Body of pancreas (tissue), 4 donors: Measurements from ENCODE around the gene CDH4. TPM values are rescaled to one million over a fixed set of nuclear protein-coding genes. Genes with fewer than 3 reads are reported as not detected.

Source experiments
- ATAC-seq: fragments of 150-250 bp; one replicate; pipeline ENCODE4 v1.9.1; 2016
- DNase-seq, 4 donors: peaks; one replicate each; pipeline ENCODE4 v3.0.0-alpha.2; 2019
- H3K27ac ChIP-seq, 4 donors: fragments of 200-600 bp; sonication (generic); 1 replicate in 3 of 4; 2 replicates in 1 of 4; pipeline versions ENCODE4 v1.5.1 to v1.6.1; 2016 to 2019; ENCODE audit warnings: mild to moderate bottlenecking in 1 of 4, mixed read lengths in 1 of 4, moderate library complexity in 1 of 4
- H3K27me3 ChIP-seq, 2 donors: fragments of 200-600 bp; sonication (generic); one replicate each; pipeline ENCODE4 v1.6.0; 2016; ENCODE audit warnings: mild to moderate bottlenecking in 1 of 2
- H3K36me3 ChIP-seq, 2 donors: fragments of 200-600 bp; sonication (generic); replicated peaks in 1 of 2; 2 replicates each; pipeline ENCODE4 v1.5.1; 2016; ENCODE audit warnings: low read depth in 2 of 2; ENCODE audit not compliant: insufficient read depth in 1 of 2
- H3K4me1 ChIP-seq: fragments of 200-600 bp; sonication (generic); one replicate; pipeline ENCODE4 v1.6.0; 2016
- H3K4me3 ChIP-seq, 2 donors: fragments of 200-600 bp; sonication (generic); 1 replicate in 1 of 2; 2 replicates in 1 of 2; pipeline ENCODE4 v1.5.1; 2016 to 2019
- H3K9me3 ChIP-seq, 3 donors: fragments of 200-600 bp; sonication (generic); 1 replicate in 2 of 3; 2 replicates in 1 of 3; pipeline ENCODE4 v1.5.1; 2016
- POLR2A ChIP-seq, 3 donors: fragments of 450-650 bp; IDR thresholded peaks; one replicate each; pipeline ENCODE4 v1.6.1; 2016; ENCODE audit warnings: antibody characterized with exemption in 3 of 3, mild to moderate bottlenecking in 2 of 3
- WGBS, 2 donors: methylation state at CpG; one replicate each; pipeline ENCODE4 v1.1.5; 2017; 5-methylcytosine and 5-hydroxymethylcytosine counted together
- intact Hi-C: fragments of 100-400 bp; cut with DNase I; formaldehyde crosslinking; loops from one replicate; pipeline ENCODE4 v1.15.1; 2023
- total RNA-seq, 2 donors: library from RNA; depleted of rRNA; stranded (reverse); fragments of >200 nt; gene quantifications; one replicate each; pipeline ENCODE4 v1.1.0, GENCODE V29; 2016
- TF ChIP-seq, protein P1 (sequence below), 7 experiments: fragments of 450-650 bp in 4 of 7; fragments of 200-600 bp in 3 of 7; sonication (generic) in 3 of 7; IDR thresholded peaks; one replicate each; pipeline ENCODE4 v1.5.1; 2016 to 2019; ENCODE audit warnings: antibody characterized with exemption in 7 of 7

Gene CDH4
- total RNA-seq, 2 donors from 2014 or later = 0.33 to 0.52 TPM

GRCh38 chr20:61724376-61724775 is 472.3 kb downstream of the CDH4 start:
- ATAC-seq (no peak), DNase-seq (no peak)
- intact Hi-C loops = no loop called here
- no peaks in the 10 kb centered on the region for H3K36me3 ChIP-seq
- TF ChIP-seq, protein P1, sequence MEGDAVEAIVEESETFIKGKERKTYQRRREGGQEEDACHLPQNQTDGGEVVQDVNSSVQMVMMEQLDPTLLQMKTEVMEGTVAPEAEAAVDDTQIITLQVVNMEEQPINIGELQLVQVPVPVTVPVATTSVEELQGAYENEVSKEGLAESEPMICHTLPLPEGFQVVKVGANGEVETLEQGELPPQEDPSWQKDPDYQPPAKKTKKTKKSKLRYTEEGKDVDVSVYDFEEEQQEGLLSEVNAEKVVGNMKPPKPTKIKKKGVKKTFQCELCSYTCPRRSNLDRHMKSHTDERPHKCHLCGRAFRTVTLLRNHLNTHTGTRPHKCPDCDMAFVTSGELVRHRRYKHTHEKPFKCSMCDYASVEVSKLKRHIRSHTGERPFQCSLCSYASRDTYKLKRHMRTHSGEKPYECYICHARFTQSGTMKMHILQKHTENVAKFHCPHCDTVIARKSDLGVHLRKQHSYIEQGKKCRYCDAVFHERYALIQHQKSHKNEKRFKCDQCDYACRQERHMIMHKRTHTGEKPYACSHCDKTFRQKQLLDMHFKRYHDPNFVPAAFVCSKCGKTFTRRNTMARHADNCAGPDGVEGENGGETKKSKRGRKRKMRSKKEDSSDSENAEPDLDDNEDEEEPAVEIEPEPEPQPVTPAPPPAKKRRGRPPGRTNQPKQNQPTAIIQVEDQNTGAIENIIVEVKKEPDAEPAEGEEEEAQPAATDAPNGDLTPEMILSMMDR (IDR thresholded peaks at IDR 0.05) = no peak
- no peak for TF ChIP-seq POLR2A (IDR thresholded peaks at IDR 0.05)
- H3K4me3 ChIP-seq = no peak overlapping the region
- 10 to 11% methylated on average over 4 of the region's 4 CpGs for WGBS, 2 donors
- H3K9me3 ChIP-seq = no peaks in the 10 kb centered on the region
- H3K4me1 ChIP-seq = no peaks in the 10 kb centered on the region
- peaks cover 0 to 4% of the 10 kb centered on the region in 2 donors for H3K27me3 ChIP-seq
- no peak overlapping the region for H3K27ac ChIP-seq

- no peak for ATAC-seq
- intact Hi-C loops = no loop called here
- H3K9me3 ChIP-seq = no peaks in the 10 kb centered on the region
- no peak for DNase-seq
- peaks cover 0 to 4% of the 10 kb centered on the region in 2 donors for H3K27me3 ChIP-seq
- 81% methylated on average over 8 of the region's 8 CpGs for WGBS, 2 donors
- H3K27ac ChIP-seq = no peak overlapping the region
- no peaks in the 10 kb centered on the region for H3K4me1 ChIP-seq
- no peaks in the 10 kb centered on the region for H3K36me3 ChIP-seq
- H3K4me3 ChIP-seq = no peak overlapping the region
- TF ChIP-seq, protein P1 (IDR thresholded peaks at IDR 0.05) = no peak
- no peak for TF ChIP-seq POLR2A (IDR thresholded peaks at IDR 0.05)
Observed at GRCh38 chr20:61725145-61725544, 473.1 kb downstream of the CDH4 start.

GRCh38 chr20:61725966-61726365 is 473.9 kb downstream of the CDH4 start:
- 42 to 70% methylated on average over 4 to 8 of the region's 8 CpGs for WGBS, 2 donors
- ATAC-seq = no peak
- DNase-seq = no peak
- Histone ChIP-seq H3K9me3 (no peaks in the 10 kb centered on the region), H3K27ac (no peak overlapping the region), H3K4me1 (no peaks in the 10 kb centered on the region), H3K27me3 (no peaks in the 10 kb centered on the region), H3K36me3 (no peaks in the 10 kb centered on the region), H3K4me3 (no peak overlapping the region)
- intact Hi-C loops = no loop called here
- no peak for TF ChIP-seq POLR2A (IDR thresholded peaks at IDR 0.05)
- TF ChIP-seq, protein P1 (IDR thresholded peaks at IDR 0.05) = no peak

- no peak for TF ChIP-seq POLR2A (IDR thresholded peaks at IDR 0.05)
- TF ChIP-seq, protein P1 (IDR thresholded peaks at IDR 0.05) = no peak
- DNase-seq (no peak), ATAC-seq (no peak)
- WGBS, 2 donors = 91 to 93% methylated on average over 5 of the region's 5 CpGs
- Histone ChIP-seq H3K36me3 (no peaks in the 10 kb centered on the region), H3K4me1 (no peaks in the 10 kb centered on the region), H3K4me3 (no peak overlapping the region), H3K27me3 (no peaks in the 10 kb centered on the region), H3K27ac (no peak overlapping the region), H3K9me3 (no peaks in the 10 kb centered on the region)
- intact Hi-C loops = no loop called here
Observed at GRCh38 chr20:61726979-61727378, 474.9 kb downstream of the CDH4 start.

DNA sequence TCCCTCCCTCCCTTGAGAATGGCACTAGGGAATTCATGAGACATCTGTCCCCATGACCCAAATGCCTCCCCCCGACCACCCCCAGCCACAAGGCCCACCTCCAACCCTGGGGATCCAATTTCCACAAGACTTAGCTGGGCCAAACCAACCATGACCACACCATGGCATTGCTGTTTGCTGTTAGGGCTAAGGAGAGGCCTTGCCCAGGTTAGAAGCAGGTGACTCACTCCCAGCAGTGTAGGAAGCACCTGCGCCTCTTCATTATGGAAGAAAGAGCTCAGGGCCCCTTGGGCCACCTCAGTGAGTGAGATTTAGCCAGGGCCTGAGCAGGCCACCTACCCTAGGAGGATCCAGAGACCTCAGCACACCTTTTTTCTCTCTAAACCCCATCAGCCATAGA is 475.7 kb downstream of the CDH4 start:
- no peaks in the 10 kb centered on the region for H3K4me1 ChIP-seq
- no peak for TF ChIP-seq POLR2A (IDR thresholded peaks at IDR 0.05)
- TF ChIP-seq, protein P1 (IDR thresholded peaks at IDR 0.05) = no peak
- DNase-seq (no peak), ATAC-seq (no peak)
- WGBS, 2 donors = 57 to 65% methylated on average over 2 of the region's 2 CpGs
- H3K9me3 ChIP-seq = no peaks in the 10 kb centered on the region
- intact Hi-C loops = no loop called here
- no peaks in the 10 kb centered on the region for H3K27me3 ChIP-seq
- H3K36me3 ChIP-seq = no peaks in the 10 kb centered on the region
- no peak overlapping the region for H3K4me3 ChIP-seq
- H3K27ac ChIP-seq = no peak overlapping the region
